PC-9 (cell line): ENCODE measurements around the gene ENPP3.

Experiments
- EZH2 ChIP-seq: fragments of 200-600 bp; sonication (generic); IDR thresholded peaks from 2 replicates; pipeline ENCODE4 v1.8.0; 2017; ENCODE audit warnings: antibody characterized with exemption, low read depth
- TF ChIP-seq, protein P1 (sequence below): fragments of 200-600 bp; sonication (generic); conservative IDR thresholded peaks from 2 replicates; pipeline ENCODE4 v1.6.1; 2017; ENCODE audit warnings: mixed run types, antibody characterized with exemption, mild to moderate bottlenecking, moderate library complexity

DNA sequence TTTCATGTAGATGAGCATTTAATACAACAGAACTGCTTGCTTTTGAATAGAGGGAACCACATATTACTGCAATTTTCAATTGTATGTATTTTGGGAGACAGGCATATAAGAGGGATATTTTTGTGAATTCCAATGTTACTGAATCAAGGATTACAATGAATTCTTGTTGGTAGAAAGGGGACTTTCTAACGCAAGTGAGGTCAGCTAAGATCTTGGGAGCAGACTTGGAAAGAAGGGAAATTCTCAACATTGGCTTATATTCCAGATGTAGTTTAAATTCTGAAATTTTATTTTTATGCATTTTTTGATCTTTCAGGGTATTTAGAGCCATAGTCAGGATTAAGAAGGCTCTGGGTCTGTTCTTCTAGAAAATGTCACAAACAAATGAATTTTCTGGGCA lies 117.0 kb downstream of the ENPP3 start:
- no peak for TF ChIP-seq EZH2
- TF ChIP-seq, protein P1, sequence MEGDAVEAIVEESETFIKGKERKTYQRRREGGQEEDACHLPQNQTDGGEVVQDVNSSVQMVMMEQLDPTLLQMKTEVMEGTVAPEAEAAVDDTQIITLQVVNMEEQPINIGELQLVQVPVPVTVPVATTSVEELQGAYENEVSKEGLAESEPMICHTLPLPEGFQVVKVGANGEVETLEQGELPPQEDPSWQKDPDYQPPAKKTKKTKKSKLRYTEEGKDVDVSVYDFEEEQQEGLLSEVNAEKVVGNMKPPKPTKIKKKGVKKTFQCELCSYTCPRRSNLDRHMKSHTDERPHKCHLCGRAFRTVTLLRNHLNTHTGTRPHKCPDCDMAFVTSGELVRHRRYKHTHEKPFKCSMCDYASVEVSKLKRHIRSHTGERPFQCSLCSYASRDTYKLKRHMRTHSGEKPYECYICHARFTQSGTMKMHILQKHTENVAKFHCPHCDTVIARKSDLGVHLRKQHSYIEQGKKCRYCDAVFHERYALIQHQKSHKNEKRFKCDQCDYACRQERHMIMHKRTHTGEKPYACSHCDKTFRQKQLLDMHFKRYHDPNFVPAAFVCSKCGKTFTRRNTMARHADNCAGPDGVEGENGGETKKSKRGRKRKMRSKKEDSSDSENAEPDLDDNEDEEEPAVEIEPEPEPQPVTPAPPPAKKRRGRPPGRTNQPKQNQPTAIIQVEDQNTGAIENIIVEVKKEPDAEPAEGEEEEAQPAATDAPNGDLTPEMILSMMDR: no peak
